ENCODE data around the gene XAGE2. TPM values are rescaled to one million over a fixed set of nuclear protein-coding genes. Genes with fewer than 3 reads are reported as not detected.

Gene XAGE2
- total RNA-seq, 2 donors from 2014 or later: not detected

- H3K4me1 Mint-ChIP-seq: no peaks in the 10 kb centered on the region
- no peak overlapping the region for H3K27ac Mint-ChIP-seq
- peaks cover 19% of the 10 kb centered on the region for H3K27me3 Mint-ChIP-seq
- H3K9me3 ChIP-seq (ENCODE audit: control insufficient read depth, low read length, poor library complexity, severe bottlenecking): no peaks in the 10 kb centered on the region
- ATAC-seq: no peak
- no peak for DNase-seq
- H3K36me3 Mint-ChIP-seq (ENCODE audit: low read depth): no peaks in the 10 kb centered on the region
- no peak overlapping the region for H3K4me3 Mint-ChIP-seq
Measured at GRCh38 chrX:52378870-52379269, 10.0 kb downstream of the XAGE2 start.

GRCh38 chrX:52380993-52381392 is 12.2 kb downstream of the XAGE2 start:
- DNase-seq: no peak
- Mint-ChIP-seq H3K4me1 (no peaks in the 10 kb centered on the region), H3K4me3 (no peak overlapping the region), H3K27ac (no peak overlapping the region), H3K36me3 (ENCODE audit: low read depth) (no peaks in the 10 kb centered on the region), H3K27me3 (peaks cover 19% of the 10 kb centered on the region)
- no peaks in the 10 kb centered on the region for H3K9me3 ChIP-seq (ENCODE audit: control insufficient read depth, low read length, poor library complexity, severe bottlenecking)
- ATAC-seq: no peak

GRCh38 chrX:52410439-52411394 is 41.9 kb downstream of the XAGE2 start:
- DNase-seq: no peak
- H3K27ac Mint-ChIP-seq: no peak overlapping the region
- H3K4me3 Mint-ChIP-seq: no peak overlapping the region
- no peaks in the 10 kb centered on the region for H3K4me1 Mint-ChIP-seq
- ATAC-seq: no peak
- no peaks in the 10 kb centered on the region for H3K27me3 Mint-ChIP-seq
- no peaks in the 10 kb centered on the region for H3K36me3 Mint-ChIP-seq (ENCODE audit: low read depth)
- H3K9me3 ChIP-seq (ENCODE audit: control insufficient read depth, low read length, poor library complexity, severe bottlenecking): no peaks in the 10 kb centered on the region

DNA sequence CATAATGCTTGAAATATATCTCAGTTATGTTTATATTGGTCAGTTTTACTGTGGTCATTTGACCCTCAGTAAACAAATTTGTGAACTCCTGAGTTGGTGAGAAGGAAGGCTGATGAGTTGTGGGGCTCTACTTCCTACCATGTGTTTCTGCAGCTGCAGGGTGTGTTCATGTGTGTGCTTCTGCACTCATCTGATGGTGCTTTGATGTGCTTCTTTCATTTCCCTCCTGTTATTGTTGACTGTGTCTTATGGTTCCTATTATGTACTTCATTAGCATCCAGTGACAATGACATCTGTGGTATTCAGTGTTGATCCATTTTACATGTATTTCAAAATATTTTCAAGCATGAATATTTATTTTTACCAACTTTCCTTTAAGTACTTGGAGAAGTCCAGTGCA is 46.5 kb downstream of the XAGE2 start:
- Mint-ChIP-seq H3K27me3 (peaks cover 5% of the 10 kb centered on the region), H3K27ac (no peak overlapping the region), H3K36me3 (ENCODE audit: low read depth) (no peaks in the 10 kb centered on the region), H3K4me3 (no peak overlapping the region), H3K4me1 (peaks cover 3% of the 10 kb centered on the region)
- no peaks in the 10 kb centered on the region for H3K9me3 ChIP-seq (ENCODE audit: control insufficient read depth, low read length, poor library complexity, severe bottlenecking)
- no peak for DNase-seq
- ATAC-seq: no peak

GRCh38 chrX:52416816-52417215 is 48.0 kb downstream of the XAGE2 start:
- DNase-seq (no peak), ATAC-seq (no peak)
- Mint-ChIP-seq H3K27ac (no peak overlapping the region), H3K4me1 (peaks cover 3% of the 10 kb centered on the region), H3K27me3 (peaks cover 5% of the 10 kb centered on the region), H3K36me3 (ENCODE audit: low read depth) (no peaks in the 10 kb centered on the region), H3K4me3 (no peak overlapping the region)
- H3K9me3 ChIP-seq (ENCODE audit: control insufficient read depth, low read length, poor library complexity, severe bottlenecking): no peaks in the 10 kb centered on the region

- no peaks in the 10 kb centered on the region for H3K9me3 ChIP-seq (ENCODE audit: control insufficient read depth, low read length, poor library complexity, severe bottlenecking)
- ATAC-seq (no peak), DNase-seq (no peak)
- Mint-ChIP-seq H3K27ac (no peak overlapping the region), H3K27me3 (peaks cover 5% of the 10 kb centered on the region), H3K4me1 (peaks cover 3% of the 10 kb centered on the region), H3K36me3 (ENCODE audit: low read depth) (no peaks in the 10 kb centered on the region), H3K4me3 (no peak overlapping the region)
Measured at GRCh38 chrX:52420824-52421443, 52.1 kb downstream of the XAGE2 start.

- H3K4me1 Mint-ChIP-seq: no peaks in the 10 kb centered on the region
- no peaks in the 10 kb centered on the region for H3K27me3 Mint-ChIP-seq
- DNase-seq (no peak), ATAC-seq (no peak)
- no peaks in the 10 kb centered on the region for H3K36me3 Mint-ChIP-seq (ENCODE audit: low read depth)
- no peak overlapping the region for H3K4me3 Mint-ChIP-seq
- no peaks in the 10 kb centered on the region for H3K9me3 ChIP-seq (ENCODE audit: control insufficient read depth, low read length, poor library complexity, severe bottlenecking)
- no peak overlapping the region for H3K27ac Mint-ChIP-seq
Measured at GRCh38 chrX:52422884-52423283, 54.1 kb downstream of the XAGE2 start.

DNA sequence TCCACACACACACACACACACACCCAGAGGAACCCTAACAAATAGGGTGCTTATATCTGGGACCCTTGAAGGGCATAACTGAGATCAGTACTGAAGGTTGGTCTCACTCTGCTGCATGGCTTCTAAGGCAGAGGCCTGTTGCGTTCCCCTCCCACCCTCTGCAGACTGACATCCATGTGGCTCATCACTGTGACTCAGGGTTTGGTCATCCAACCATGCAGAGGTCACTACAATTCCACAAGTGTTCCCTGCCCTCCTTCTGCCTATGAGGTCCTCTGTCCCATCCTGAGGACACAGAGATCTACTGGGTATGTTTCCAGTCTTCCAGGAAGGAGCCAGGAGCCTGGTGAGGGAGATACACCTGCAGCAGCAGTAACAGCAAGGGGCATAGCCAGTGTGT is 55.8 kb downstream of the XAGE2 start:
- no peak for DNase-seq
- Mint-ChIP-seq H3K36me3 (ENCODE audit: low read depth) (no peaks in the 10 kb centered on the region), H3K4me3 (no peak overlapping the region), H3K27ac (no peak overlapping the region), H3K27me3 (no peaks in the 10 kb centered on the region), H3K4me1 (no peaks in the 10 kb centered on the region)
- no peak for ATAC-seq
- H3K9me3 ChIP-seq (ENCODE audit: control insufficient read depth, low read length, poor library complexity, severe bottlenecking): no peaks in the 10 kb centered on the region

Other genes with a start within 250 kb of the XAGE2 start
- gene MAGED4, start 184.1 kb upstream of the XAGE2 start, total RNA-seq: 1 to 10 TPM; 2.9 to 3.0 TPM
- not detected for gene XAGE1A, start 126.8 kb downstream of the XAGE2 start, total RNA-seq
- gene XAGE1B, start 148.0 kb downstream of the XAGE2 start, total RNA-seq: not detected